Ascending aorta (tissue), 2 donors: ENCODE measurements around the gene NGFR. TPM values are rescaled to one million over a fixed set of nuclear protein-coding genes. Genes with fewer than 3 reads are reported as not detected.

Source experiments
- DNase-seq, 2 donors: peaks; one replicate each; pipeline ENCODE4 v3.0.0-alpha.2; 2019; ENCODE audit warnings: low spot score in 2 of 2
- H3K27ac ChIP-seq, 2 donors: fragments of 200-600 bp; sonication (generic); one replicate each; pipeline ENCODE4 v1.5.1; 2016 to 2017; ENCODE audit warnings: mild to moderate bottlenecking in 1 of 2
- H3K27me3 ChIP-seq: fragments of 200-600 bp; sonication (generic); one replicate; pipeline ENCODE4 v1.5.1; 2017
- H3K36me3 ChIP-seq, 2 donors: fragments of 200-600 bp; sonication (generic); one replicate each; pipeline ENCODE4 v1.5.1; 2016
- H3K4me1 ChIP-seq, 2 donors: fragments of 200-600 bp; sonication (generic); one replicate each; pipeline ENCODE4 v1.5.1; 2016 to 2017; ENCODE audit warnings: mild to moderate bottlenecking in 1 of 2
- H3K4me3 ChIP-seq, 2 donors: fragments of 200-600 bp; sonication (generic); one replicate each; pipeline ENCODE4 v1.5.1; 2016 to 2017; ENCODE audit warnings: mild to moderate bottlenecking in 1 of 2
- H3K9me3 ChIP-seq, 2 donors: fragments of 200-600 bp; sonication (generic); one replicate each; pipeline ENCODE4 v1.5.1; 2016
- intact Hi-C: fragments of 100-400 bp; cut with DNase I; formaldehyde crosslinking; loops from one replicate; pipeline ENCODE4 v1.15.1; 2023
- total RNA-seq: library from RNA; depleted of rRNA; stranded (reverse); fragments of >200 nt; gene quantifications from one replicate; pipeline ENCODE4 v1.1.0, GENCODE V29; 2016
- TF ChIP-seq, protein P1 (sequence below), 3 experiments: fragments of 200-600 bp in 2 of 3; fragments of 450-650 bp in 1 of 3; sonication (generic) in 2 of 3; IDR thresholded peaks; one replicate each; pipeline ENCODE4 v1.5.1; 2016 to 2019; ENCODE audit warnings: antibody characterized with exemption in 3 of 3, mild to moderate bottlenecking in 1 of 3, moderate library complexity in 1 of 3

Gene NGFR
- total RNA-seq, 1 donor from 2014 or later: 53.0 TPM

DNA sequence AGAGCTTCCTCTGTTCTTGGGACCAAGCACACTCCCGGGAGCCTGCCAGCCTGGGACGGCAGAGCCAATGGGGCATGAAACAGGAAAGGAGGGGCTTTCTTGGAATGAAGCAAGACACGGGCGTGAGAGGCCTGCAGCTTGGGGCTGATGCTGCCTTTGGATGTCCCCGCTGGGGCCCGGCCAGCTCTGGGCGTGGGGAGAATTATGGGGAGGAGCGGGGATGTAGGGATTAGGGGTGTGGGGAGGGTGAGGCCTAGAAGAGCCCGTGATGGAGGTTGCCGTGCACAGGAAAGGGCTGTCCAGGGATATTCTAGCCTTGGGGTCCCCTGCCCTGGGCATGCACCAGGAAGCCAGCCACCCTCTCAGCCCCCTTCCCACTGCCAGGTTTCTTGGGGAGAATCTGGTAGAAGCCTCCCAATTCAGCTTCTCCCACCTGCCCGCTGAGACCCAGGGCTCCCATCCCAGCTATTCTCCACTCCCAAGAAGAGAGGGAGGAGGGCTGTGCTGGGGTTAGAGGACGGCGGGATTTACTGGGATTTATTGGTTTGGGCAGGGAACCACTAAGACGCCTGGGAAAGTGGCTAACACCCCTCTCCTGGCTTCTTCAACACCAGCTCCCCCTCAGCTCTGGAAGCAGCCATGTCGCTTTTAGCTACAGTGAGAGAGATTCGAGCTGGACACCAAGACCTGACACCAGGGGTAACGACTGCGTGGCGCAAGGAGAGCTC, 60.6 kb downstream of the NGFR start:
- H3K4me3 ChIP-seq: peak overlapping the region in 1 of 2 donors; percentile 11
- DNase-seq: peak in 1 of 2 donors; percentile 53
- peaks cover 0 to 2% of the 10 kb centered on the region in 2 donors for H3K4me1 ChIP-seq
- H3K9me3 ChIP-seq: no peaks in the 10 kb centered on the region
- TF ChIP-seq, protein P1, sequence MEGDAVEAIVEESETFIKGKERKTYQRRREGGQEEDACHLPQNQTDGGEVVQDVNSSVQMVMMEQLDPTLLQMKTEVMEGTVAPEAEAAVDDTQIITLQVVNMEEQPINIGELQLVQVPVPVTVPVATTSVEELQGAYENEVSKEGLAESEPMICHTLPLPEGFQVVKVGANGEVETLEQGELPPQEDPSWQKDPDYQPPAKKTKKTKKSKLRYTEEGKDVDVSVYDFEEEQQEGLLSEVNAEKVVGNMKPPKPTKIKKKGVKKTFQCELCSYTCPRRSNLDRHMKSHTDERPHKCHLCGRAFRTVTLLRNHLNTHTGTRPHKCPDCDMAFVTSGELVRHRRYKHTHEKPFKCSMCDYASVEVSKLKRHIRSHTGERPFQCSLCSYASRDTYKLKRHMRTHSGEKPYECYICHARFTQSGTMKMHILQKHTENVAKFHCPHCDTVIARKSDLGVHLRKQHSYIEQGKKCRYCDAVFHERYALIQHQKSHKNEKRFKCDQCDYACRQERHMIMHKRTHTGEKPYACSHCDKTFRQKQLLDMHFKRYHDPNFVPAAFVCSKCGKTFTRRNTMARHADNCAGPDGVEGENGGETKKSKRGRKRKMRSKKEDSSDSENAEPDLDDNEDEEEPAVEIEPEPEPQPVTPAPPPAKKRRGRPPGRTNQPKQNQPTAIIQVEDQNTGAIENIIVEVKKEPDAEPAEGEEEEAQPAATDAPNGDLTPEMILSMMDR (IDR thresholded peaks at IDR 0.05): no peak
- H3K27me3 ChIP-seq: no peaks in the 10 kb centered on the region
- H3K27ac ChIP-seq: no peak overlapping the region
- intact Hi-C loops: loop anchor here (1.0 to 2.0 kb wide), 3 partner anchors 59 to 241 kb away; no protein-coding TSS in a partner anchor
- H3K36me3 ChIP-seq: no peaks in the 10 kb centered on the region

DNA sequence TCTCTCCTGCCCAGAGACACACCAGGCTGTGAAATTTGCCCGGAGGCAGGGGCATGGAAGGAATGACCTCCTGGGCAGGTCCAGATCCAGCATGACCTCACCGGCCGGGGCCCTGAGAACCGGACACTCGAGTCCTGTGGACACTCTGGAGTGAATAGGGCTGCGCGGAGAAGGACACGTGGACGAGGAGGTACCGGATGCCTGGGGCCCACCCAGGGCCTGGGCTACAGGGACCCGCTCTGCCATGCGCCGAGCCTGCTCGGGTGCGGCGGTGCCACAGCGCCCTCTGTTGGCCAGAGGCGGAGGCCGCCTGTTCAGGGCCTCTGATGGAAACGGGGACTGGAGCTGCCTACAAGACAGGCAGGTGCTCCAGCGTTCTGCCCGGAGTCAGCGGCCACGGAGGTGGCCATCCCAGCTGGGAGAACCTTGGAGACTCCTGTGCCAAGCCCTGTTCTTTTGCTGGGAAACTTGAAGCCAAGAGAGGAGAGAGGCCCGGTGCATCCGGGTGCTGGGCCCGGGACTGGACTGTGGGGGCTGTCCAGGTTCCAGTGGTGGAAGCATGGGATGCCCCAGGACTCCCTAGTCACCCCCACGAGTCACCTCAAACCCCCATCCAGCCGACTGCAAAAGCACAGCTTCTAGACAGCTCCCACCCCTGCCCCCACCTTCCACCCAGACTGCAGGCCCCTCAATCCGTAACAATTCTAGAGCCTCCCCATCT, 61.3 kb downstream of the NGFR start:
- Histone ChIP-seq H3K27ac (no peak overlapping the region), H3K36me3 (no peaks in the 10 kb centered on the region), H3K9me3 (no peaks in the 10 kb centered on the region), H3K4me1 (peaks cover 0 to 2% of the 10 kb centered on the region in 2 donors), H3K4me3 (peak overlapping the region in 1 of 2 donors; percentile 11), H3K27me3 (no peaks in the 10 kb centered on the region)
- TF ChIP-seq, protein P1 (IDR thresholded peaks at IDR 0.05): peak; percentile 95 to 97 (median 95)
- intact Hi-C loops: loop anchor here (1.0 to 2.0 kb wide), 3 partner anchors 60 to 242 kb away; no protein-coding TSS in a partner anchor
- peak in 1 of 2 donors; percentile 90 for DNase-seq

DNA sequence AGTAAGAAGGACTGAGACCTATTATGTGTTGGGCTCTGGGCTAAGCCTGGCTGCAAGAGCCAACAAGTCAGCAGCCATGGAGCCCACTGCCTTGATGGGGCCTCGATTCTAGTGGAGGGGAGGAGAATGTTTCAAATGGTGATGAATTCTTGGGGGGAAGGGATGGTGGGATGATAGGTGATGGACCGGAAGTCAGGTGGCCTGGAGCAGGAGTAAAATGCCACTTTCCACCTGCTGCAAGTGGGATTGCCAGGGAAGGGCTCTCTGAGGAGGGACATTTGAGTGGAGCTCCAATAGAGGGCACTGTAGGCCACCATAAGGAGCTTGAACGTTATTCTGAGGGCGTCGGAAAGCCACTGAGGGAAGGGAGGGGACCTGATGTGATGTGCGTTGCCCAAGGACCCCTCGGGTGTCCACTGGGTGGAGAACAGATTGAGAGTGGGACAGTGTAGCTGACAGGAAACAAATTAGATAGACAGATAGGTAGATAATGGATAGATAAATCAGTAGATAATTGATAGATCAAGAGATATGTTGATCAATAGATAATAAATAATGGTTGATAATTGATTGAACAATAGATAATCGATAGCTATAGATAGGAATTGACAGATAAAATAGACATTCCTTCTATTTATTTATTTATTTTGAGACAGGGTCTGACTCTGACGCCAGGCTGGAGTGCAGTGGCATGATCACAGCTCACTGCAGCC, 62.4 kb downstream of the NGFR start:
- peak in 1 of 2 donors; percentile 60 for DNase-seq
- H3K36me3 ChIP-seq: no peaks in the 10 kb centered on the region
- no peak overlapping the region for H3K4me3 ChIP-seq
- intact Hi-C loops: loop anchor here (2.0 kb wide), 1 partner anchor 243 kb away; no protein-coding TSS in a partner anchor
- H3K27me3 ChIP-seq: no peaks in the 10 kb centered on the region
- H3K4me1 ChIP-seq: peaks cover 0 to 2% of the 10 kb centered on the region in 2 donors
- TF ChIP-seq, protein P1 (IDR thresholded peaks at IDR 0.05): peak; percentile 33 to 58 (median 42)
- no peaks in the 10 kb centered on the region for H3K9me3 ChIP-seq
- no peak overlapping the region for H3K27ac ChIP-seq

Other genes with a start within 250 kb of the NGFR start
- 13.5 TPM for gene ZNF652, start 133.0 kb upstream of the NGFR start, total RNA-seq
- 79.6 TPM for gene PHB1, start 80.4 kb upstream of the NGFR start, total RNA-seq
- gene NXPH3, start 80.6 kb downstream of the NGFR start, total RNA-seq: 30.3 TPM
- 189 TPM for gene SPOP, start 182.8 kb downstream of the NGFR start, total RNA-seq
- 123 TPM for gene SLC35B1, start 212.7 kb downstream of the NGFR start, total RNA-seq